Mucosa of descending colon (tissue), 3 donors: ENCODE data around the gene GNAQ. TPM values are rescaled to one million over a fixed set of nuclear protein-coding genes. Genes with fewer than 3 reads are reported as not detected.
"Not testable (repeated sequence)": the region's sequence is repeated elsewhere in the genome, so short reads cannot be mapped to it uniquely, and the experiment has no call there.

ENCODE experiments used
- ATAC-seq: fragments of 200-7000 bp; cut with Tn5 transposase; one replicate; pipeline ENCODE4 v1.9.1; 2020; ENCODE audit warnings: mild to moderate bottlenecking, moderate library complexity
- DNase-seq, 3 donors: peaks; one replicate each; pipeline ENCODE4 v3.0.0-alpha.2; 2020
- H3K36me3 ChIP-seq: fragments of 200-600 bp; one replicate; pipeline ENCODE4 v1.8.0; 2021; ENCODE audit warnings: low read depth, mild to moderate bottlenecking
- H3K4me1 ChIP-seq: fragments of 200-600 bp; one replicate; pipeline ENCODE4 v1.8.0; 2021; ENCODE audit warnings: low read depth, mild to moderate bottlenecking
- H3K4me3 ChIP-seq: fragments of 200-600 bp; one replicate; pipeline ENCODE4 v1.8.0; 2021; ENCODE audit warnings: mild to moderate bottlenecking
- H3K9me3 ChIP-seq: fragments of 200-600 bp; one replicate; pipeline ENCODE4 v1.8.0; 2021; ENCODE audit warnings: mild to moderate bottlenecking
- intact Hi-C, 2 donors: fragments of 100-400 bp; cut with DNase I in 1 of 2; cut with micrococcal nuclease in 1 of 2; formaldehyde crosslinking; loops; one replicate each; pipeline versions ENCODE4 v1.11.0 to v1.11.1; 2022; cut with DNase I, micrococcal nuclease
- total RNA-seq, 3 donors: library from RNA; stranded (reverse); fragmentation: NEBNext Ultra II Directional in 2 of 3; extraction: Animal tissue kit (Norgen Biotek cat#: 25700) in 2 of 3; gene quantifications; one replicate each; pipeline versions ENCODE4 v1.2.1 to v1.2.4, GENCODE V29; 2021 to 2023
- TF ChIP-seq, protein P1 (sequence below): fragments of 200-600 bp; IDR thresholded peaks from one replicate; pipeline ENCODE4 v1.8.0; 2022; ENCODE audit warnings: antibody characterized with exemption, mild to moderate bottlenecking
- donor health status: DM: no; HTN: no; CAD: no; lungs with moderate emphysema.
- donor health status: DM: no; HTN: no; CAD: no.
- donor health status: DM: no; HTN: yes; CAD: no.

Gene GNAQ
- total RNA-seq, 3 donors from 2014 or later: 95.9 to 115 (median 104) TPM

DNA sequence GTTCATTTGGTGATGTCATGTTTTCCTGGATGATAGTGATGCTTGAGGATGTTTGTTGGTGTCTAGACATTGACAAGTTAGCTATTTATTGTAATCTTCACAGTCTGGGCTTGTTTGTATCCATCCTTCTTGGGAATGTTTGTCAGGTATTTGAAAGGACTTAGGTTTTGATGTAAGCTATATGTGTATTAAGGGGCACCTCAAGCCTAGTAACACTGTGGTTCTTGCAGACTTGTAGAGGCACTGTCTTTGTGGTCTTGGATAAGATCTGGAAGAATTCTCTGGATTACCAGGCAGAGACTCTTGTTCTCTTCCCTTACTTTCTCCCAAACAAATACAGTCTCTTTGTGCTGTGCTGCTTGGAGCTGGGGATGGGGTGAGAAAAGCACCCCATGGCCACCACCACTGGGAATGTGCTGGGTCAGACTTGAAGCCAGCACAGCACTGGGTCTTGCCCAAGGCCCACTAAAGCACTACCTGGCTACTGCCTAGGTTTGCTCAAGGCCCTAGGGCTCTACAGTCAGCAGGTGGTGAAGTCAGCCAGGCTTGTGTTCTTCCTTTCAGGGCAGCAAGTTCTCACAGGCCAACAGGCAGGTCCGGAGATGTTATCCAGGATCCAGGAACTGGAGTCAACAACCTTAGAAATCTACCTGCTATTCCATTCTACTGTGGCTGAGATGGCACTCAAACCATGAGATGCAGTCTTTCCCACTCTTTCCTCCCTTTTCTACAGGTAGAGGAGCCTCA lies 334.2 kb downstream of the GNAQ start:
- DNase-seq: no peak
- no peak for ATAC-seq
- Histone ChIP-seq H3K4me1 (no peaks in the 10 kb centered on the region), H3K4me3 (no peak overlapping the region), H3K9me3 (no peaks in the 10 kb centered on the region), H3K36me3 (no peaks in the 10 kb centered on the region)
- intact Hi-C loops: no loop called here
- TF ChIP-seq, protein P1, sequence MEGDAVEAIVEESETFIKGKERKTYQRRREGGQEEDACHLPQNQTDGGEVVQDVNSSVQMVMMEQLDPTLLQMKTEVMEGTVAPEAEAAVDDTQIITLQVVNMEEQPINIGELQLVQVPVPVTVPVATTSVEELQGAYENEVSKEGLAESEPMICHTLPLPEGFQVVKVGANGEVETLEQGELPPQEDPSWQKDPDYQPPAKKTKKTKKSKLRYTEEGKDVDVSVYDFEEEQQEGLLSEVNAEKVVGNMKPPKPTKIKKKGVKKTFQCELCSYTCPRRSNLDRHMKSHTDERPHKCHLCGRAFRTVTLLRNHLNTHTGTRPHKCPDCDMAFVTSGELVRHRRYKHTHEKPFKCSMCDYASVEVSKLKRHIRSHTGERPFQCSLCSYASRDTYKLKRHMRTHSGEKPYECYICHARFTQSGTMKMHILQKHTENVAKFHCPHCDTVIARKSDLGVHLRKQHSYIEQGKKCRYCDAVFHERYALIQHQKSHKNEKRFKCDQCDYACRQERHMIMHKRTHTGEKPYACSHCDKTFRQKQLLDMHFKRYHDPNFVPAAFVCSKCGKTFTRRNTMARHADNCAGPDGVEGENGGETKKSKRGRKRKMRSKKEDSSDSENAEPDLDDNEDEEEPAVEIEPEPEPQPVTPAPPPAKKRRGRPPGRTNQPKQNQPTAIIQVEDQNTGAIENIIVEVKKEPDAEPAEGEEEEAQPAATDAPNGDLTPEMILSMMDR: no peak

DNA sequence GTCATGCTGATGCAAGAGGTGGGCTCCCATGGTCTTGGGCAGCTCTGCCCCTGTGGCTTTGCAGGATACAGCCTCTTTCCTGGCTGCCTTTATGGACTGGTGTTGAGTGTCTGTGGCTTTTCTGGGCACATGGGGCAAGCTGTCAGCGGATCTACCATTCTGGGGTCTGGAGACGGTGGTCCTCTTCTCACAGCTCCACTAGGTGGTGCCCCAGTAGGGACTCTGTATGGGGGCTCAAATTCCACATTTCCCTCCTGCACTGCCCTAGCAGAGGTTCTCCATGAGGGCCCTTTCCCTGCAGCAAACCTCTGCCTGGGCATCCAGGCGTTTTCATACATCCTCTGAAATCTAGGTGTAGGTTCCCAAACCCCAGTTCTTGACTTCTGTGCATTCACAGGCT lies 340.9 kb downstream of the GNAQ start:
- DNase-seq, H3K4me1 ChIP-seq, H3K36me3 ChIP-seq, ATAC-seq, intact Hi-C loops, H3K9me3 ChIP-seq, H3K4me3 ChIP-seq: not testable (repeated sequence)

DNA sequence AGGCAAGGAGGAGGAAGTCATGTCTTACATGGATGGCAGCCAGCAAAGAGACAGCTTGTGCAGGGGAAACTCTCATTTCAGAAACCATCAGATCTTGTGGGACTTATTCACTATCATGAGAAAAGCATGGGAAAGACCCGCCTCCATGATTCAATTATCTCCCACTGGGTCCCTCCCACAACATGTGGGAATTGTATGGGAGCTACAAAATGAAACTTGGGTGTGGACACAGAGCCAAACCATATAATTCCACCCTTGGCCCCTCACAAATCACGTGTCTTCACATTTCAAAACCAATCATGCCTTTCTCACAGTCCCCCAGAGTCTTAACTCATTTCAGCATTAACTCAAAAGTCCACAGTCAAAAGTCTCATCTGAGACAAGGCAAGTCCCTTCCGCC lies 341.5 kb downstream of the GNAQ start:
- H3K36me3 ChIP-seq, H3K4me1 ChIP-seq, intact Hi-C loops, H3K9me3 ChIP-seq, H3K4me3 ChIP-seq: not testable (repeated sequence)
- ATAC-seq (peak; percentile 64), DNase-seq (peak in 1 of 3 donors; percentile 12)

DNA sequence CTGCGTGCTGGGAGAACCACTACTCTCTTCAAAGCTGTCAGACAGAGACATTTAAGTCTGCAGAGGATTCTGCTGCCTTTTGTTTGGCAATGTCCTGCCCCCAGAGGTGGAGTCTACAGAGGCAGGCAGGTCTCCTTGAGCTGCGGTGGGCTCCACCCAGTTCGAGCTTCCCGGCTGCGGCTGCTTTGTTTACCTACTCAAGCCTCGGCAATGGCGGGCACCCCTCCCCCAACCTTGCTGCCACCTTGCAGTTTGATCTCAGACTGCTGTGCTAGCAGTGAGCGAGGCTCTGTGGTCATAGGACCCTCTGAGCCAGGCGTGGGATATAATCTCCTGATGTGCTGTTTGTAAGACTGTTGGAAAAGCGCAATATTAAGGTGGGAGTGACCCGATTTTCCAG lies 343.9 kb downstream of the GNAQ start:
- H3K4me1 ChIP-seq, H3K4me3 ChIP-seq, H3K36me3 ChIP-seq, intact Hi-C loops, ATAC-seq, H3K9me3 ChIP-seq, DNase-seq: not testable (repeated sequence)

DNA sequence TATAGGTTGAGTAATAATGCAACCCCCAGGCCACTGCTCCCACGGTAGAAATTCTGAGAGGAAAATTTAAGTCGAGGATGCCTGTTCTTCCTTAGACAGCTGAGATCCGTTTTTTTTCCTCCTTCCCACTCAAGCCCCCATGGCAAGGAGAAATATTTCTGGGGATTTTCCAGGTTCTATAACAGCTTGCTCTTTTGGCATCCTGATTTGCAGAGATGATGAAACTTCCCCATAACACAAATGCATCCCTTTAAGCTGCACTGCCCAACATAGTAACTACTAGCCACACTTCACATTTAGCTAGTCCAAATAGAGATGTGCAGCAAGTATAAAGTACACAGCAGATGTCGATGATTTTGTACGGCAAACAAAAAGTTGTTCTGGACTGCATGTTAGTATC lies 351.0 kb downstream of the GNAQ start:
- TF ChIP-seq, protein P1: no peak
- Histone ChIP-seq H3K4me3 (no peak overlapping the region), H3K36me3 (no peaks in the 10 kb centered on the region), H3K4me1 (no peaks in the 10 kb centered on the region), H3K9me3 (no peaks in the 10 kb centered on the region)
- ATAC-seq: no peak
- intact Hi-C loops: no loop called here
- DNase-seq: no peak

DNA sequence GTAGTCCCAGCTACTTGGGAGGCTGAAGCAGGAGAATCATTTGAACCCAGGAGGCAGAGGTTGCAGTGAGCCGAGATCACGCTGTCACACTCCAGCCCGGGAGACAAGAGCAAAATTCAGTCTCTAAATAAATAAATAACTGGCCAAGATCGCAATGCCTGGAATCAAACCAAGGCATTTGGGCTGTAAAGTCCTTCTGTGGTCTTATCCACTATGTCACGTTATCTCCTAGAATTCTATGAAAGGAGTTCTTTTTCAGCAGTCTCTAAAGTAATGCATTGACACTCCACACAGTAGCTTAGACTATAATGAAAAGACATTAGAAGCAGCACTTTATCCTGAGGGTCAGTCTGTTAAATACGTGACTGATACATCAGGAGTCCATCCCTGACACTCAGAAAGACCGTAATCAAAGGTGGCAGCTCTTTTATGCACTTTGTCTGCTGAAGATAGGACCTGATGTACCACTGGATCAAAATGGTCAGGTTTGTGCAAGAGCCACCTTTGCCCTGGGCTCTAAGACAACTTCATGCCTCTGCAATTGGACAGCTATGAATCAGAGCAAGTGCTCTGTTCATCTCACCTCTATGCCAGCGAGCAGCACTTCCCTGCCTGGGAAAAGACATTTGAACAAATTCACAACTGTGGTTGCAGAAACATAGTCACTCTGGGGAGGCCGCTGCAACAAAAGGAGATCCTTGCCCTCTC lies 351.8 kb downstream of the GNAQ start:
- no peak for DNase-seq
- intact Hi-C loops: no loop called here
- Histone ChIP-seq H3K9me3 (no peaks in the 10 kb centered on the region), H3K4me1 (no peaks in the 10 kb centered on the region), H3K36me3 (no peaks in the 10 kb centered on the region), H3K4me3 (no peak overlapping the region)
- peak; percentile 36 for ATAC-seq
- TF ChIP-seq, protein P1: no peak

DNA sequence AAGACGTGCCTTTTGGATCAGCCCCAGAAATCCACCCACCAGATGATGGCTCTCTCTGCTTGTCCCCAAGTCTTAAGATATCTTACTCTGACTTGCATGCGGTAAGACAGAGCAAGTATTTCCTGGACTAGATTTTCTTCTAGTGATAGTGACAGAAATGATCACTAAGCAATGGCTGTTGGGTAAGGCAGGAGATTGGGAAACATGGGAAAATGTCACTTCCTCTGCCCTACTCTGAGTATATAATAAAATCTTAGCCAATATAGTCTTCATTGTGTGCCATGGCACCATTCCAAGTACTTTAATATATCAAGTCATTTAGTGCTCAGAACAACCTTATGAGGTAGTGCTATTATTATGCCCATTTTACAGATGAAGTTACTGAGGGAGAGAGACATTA lies 352.5 kb downstream of the GNAQ start:
- no peaks in the 10 kb centered on the region for H3K9me3 ChIP-seq
- peak; percentile 61 for ATAC-seq
- intact Hi-C loops: no loop called here
- H3K36me3 ChIP-seq: no peaks in the 10 kb centered on the region
- TF ChIP-seq, protein P1: no peak
- no peak overlapping the region for H3K4me3 ChIP-seq
- no peak for DNase-seq
- H3K4me1 ChIP-seq: no peaks in the 10 kb centered on the region
